Testis (tissue), 3 donors: ENCODE results near the gene CST9. TPM values are rescaled to one million over a fixed set of nuclear protein-coding genes. Genes with fewer than 3 reads are reported as not detected.
"Not testable (repeated sequence)": the region's sequence is repeated elsewhere in the genome, so short reads cannot be mapped to it uniquely, and the experiment has no call there.

Source experiments
- DNase-seq: peaks from one replicate; pipeline ENCODE4 v3.0.0-alpha.2; 2019
- H3K27ac ChIP-seq, 2 donors: fragments of 200-600 bp; sonication (generic); one replicate each; pipeline ENCODE4 v1.5.1; 2019
- H3K27me3 ChIP-seq: fragments of 200-600 bp; sonication (generic); one replicate; pipeline ENCODE4 v1.5.1; 2019
- H3K36me3 ChIP-seq: fragments of 200-600 bp; sonication (generic); one replicate; pipeline ENCODE4 v1.5.1; 2017; ENCODE audit warnings: low read depth; ENCODE audit errors: missing control alignments
- H3K4me1 ChIP-seq: fragments of 200-600 bp; sonication (generic); one replicate; pipeline ENCODE4 v1.5.1; 2019
- H3K4me3 ChIP-seq, 2 donors: fragments of 200-600 bp; sonication (generic); one replicate each; pipeline ENCODE4 v1.5.1; 2017 to 2019
- H3K9me3 ChIP-seq: fragments of 200-600 bp; sonication (generic); one replicate; pipeline ENCODE4 v1.5.1; 2017
- POLR2A ChIP-seq: fragments of 450-650 bp; IDR thresholded peaks from one replicate; pipeline ENCODE4 v1.6.1; 2017; ENCODE audit warnings: antibody characterized with exemption, mild to moderate bottlenecking, moderate library complexity
- WGBS, 2 donors: methylation state at CpG; one replicate each; pipeline ENCODE4 v1.1.5; 2018; 5-methylcytosine and 5-hydroxymethylcytosine counted together
- intact Hi-C: fragments of 100-400 bp; cut with DNase I; formaldehyde crosslinking; loops from one replicate; pipeline ENCODE4 v1.15.1; 2023; ENCODE audit warnings: low total_unique reads
- polyA plus RNA-seq: library from polyadenylated mRNA; stranded (reverse); fragments of 350-450 nt; fragmentation: Illumina TruSeq; extraction: RNeasy Lipid Tissue Mini Kit (QIAGEN cat#74804); gene quantifications from one replicate; pipeline ENCODE4 v1.2.3, GENCODE V29; 2014; ENCODE audit warnings: low read depth, low replicate concordance; ENCODE audit not compliant: insufficient read depth
- total RNA-seq, 2 donors: library from RNA; depleted of rRNA; stranded (reverse); fragments of >200 nt; gene quantifications; one replicate each; pipeline ENCODE4 v1.2.3, GENCODE V29; 2016
- TF ChIP-seq, protein P1 (sequence below), 3 experiments: fragments of 450-650 bp in 2 of 3; fragments of 200-600 bp in 1 of 3; sonication (generic) in 1 of 3; IDR thresholded peaks; one replicate each; pipeline ENCODE4 v1.5.1; 2016 to 2019; ENCODE audit warnings: antibody characterized with exemption in 3 of 3, mild to moderate bottlenecking in 2 of 3, moderate library complexity in 1 of 3

The CST9 gene
- total and polyA plus RNA-seq, 3 donors from 2014 or later, result 0.19 TPM; not detected in 2

GRCh38 chr20:23582293-23582692 is 23.4 kb downstream of the CST9 start:
- WGBS, 2 donors, result 93 to 100% methylated on average over 1 of the region's 1 CpG
- intact Hi-C loops, result no loop called here

DNA sequence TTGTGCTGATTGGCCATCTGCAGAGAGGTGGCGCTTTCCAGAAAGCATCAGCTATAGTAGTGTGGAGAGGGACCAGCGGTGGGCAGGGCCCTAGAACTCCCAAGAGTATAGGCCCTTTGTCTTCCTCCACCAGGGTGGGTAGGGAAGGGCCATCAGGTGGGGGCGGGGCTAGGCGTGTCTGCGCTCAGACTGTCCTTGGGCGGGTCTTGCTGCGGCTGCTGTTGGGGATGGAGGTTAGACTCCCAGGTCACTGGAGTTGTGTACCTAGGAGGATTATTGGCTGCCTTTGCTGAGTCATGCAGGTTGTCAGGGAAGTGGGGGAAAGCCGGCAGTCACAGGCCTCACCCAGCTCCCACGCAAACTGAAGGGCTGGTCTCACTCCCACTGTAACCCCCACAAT is 23.9 kb downstream of the CST9 start:
- DNase-seq, H3K9me3 ChIP-seq, H3K36me3 ChIP-seq, H3K27me3 ChIP-seq, H3K27ac ChIP-seq, intact Hi-C loops, H3K4me3 ChIP-seq, H3K4me1 ChIP-seq: not testable (repeated sequence)
- WGBS, 2 donors, result 88 to 97% methylated on average over 6 to 9 of the region's 9 CpGs

More at GRCh38 chr20:23582293-23582692, 23.4 kb downstream of the CST9 start:
- Histone ChIP-seq H3K36me3 (no peaks in the 10 kb centered on the region), H3K27ac (no peak overlapping the region), H3K4me3 (no peak overlapping the region), H3K4me1 (no peaks in the 10 kb centered on the region), H3K27me3 (no peaks in the 10 kb centered on the region), H3K9me3 (no peaks in the 10 kb centered on the region)
- TF ChIP-seq POLR2A, result no peak
- TF ChIP-seq, protein P1, sequence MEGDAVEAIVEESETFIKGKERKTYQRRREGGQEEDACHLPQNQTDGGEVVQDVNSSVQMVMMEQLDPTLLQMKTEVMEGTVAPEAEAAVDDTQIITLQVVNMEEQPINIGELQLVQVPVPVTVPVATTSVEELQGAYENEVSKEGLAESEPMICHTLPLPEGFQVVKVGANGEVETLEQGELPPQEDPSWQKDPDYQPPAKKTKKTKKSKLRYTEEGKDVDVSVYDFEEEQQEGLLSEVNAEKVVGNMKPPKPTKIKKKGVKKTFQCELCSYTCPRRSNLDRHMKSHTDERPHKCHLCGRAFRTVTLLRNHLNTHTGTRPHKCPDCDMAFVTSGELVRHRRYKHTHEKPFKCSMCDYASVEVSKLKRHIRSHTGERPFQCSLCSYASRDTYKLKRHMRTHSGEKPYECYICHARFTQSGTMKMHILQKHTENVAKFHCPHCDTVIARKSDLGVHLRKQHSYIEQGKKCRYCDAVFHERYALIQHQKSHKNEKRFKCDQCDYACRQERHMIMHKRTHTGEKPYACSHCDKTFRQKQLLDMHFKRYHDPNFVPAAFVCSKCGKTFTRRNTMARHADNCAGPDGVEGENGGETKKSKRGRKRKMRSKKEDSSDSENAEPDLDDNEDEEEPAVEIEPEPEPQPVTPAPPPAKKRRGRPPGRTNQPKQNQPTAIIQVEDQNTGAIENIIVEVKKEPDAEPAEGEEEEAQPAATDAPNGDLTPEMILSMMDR (IDR thresholded peaks at IDR 0.05), result no peak
- no peak for DNase-seq

- Histone ChIP-seq H3K27ac (no peak overlapping the region), H3K36me3 (no peaks in the 10 kb centered on the region), H3K4me1 (no peaks in the 10 kb centered on the region), H3K4me3 (no peak overlapping the region), H3K27me3 (no peaks in the 10 kb centered on the region), H3K9me3 (no peaks in the 10 kb centered on the region)
- TF ChIP-seq POLR2A, result no peak
- TF ChIP-seq, protein P1 (IDR thresholded peaks at IDR 0.05), result no peak
- intact Hi-C loops, result no loop called here
- DNase-seq, result no peak
Observed at GRCh38 chr20:23574977-23575376, 30.7 kb downstream of the CST9 start.

DNA sequence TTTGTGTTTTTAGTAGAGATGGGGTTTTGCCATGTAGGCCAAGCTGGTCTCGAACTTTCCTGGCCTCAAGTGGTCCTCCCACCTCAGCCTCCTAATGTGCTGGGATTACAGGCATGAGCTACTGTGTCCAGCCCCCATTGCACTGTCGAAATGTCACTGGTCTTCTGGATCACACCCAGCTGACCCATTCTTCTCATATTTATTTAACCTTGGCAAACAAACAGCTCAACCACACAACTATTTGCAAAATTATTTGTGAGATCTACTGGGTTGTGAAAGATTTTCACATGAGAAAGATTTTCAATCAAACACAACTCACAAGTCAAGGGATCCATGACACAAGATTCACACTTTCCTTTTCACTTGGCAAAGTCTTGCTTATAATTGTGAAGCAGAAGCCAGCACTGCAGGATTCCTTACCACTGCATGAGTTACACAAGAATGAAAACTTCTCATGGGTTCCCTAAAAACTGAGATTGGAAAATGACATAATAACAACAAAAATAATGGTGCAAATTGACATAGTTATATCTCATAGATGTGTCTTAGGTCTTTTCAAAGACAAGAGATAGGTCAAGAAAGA is 35.4 kb downstream of the CST9 start:
- 79 to 100% methylated on average over 2 of the region's 2 CpGs for WGBS, 2 donors
- intact Hi-C loops, result no loop called here

DNA sequence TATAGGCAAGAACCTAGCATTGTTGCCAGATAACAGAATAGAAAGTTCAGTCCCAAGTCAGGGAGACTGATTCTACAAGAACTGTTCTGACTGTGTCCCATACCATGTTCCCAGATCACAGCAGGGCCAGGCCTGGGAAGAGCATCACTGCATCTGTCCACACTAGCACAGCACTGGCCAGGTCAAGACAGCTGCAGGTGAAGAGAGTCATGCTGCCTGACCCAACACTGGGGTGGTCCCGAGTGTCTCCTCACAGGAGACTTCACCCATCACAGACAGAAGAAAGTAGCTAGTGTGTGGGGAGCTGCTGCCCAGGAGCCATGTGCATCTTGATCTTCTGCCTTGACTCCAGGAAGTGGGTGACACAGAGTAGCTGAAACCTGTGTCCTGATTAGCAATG is 36.1 kb downstream of the CST9 start:
- DNase-seq, result no peak
- Histone ChIP-seq H3K36me3 (no peaks in the 10 kb centered on the region), H3K27ac (no peak overlapping the region), H3K27me3 (no peaks in the 10 kb centered on the region), H3K4me3 (no peak overlapping the region), H3K4me1 (no peaks in the 10 kb centered on the region), H3K9me3 (no peaks in the 10 kb centered on the region)
- intact Hi-C loops, result no loop called here
- no peak for TF ChIP-seq POLR2A
- TF ChIP-seq, protein P1 (IDR thresholded peaks at IDR 0.05), result no peak
- 88% methylated on average over 1 of the region's 1 CpG; no CpG with 5 or more reads in 1 of the 2 donors for WGBS, 2 donors

More for the DNA sequence above, 35.4 kb downstream of the CST9 start:
- no peak for DNase-seq
- no peaks in the 10 kb centered on the region for H3K9me3 ChIP-seq
- H3K4me3 ChIP-seq, result no peak overlapping the region
- H3K27me3 ChIP-seq, result no peaks in the 10 kb centered on the region
- no peaks in the 10 kb centered on the region for H3K4me1 ChIP-seq
- H3K27ac ChIP-seq, result no peak overlapping the region
- TF ChIP-seq POLR2A, result no peak
- TF ChIP-seq, protein P1 (IDR thresholded peaks at IDR 0.05), result no peak
- H3K36me3 ChIP-seq, result no peaks in the 10 kb centered on the region
